Endothelial cell of umbilical vein (primary cell): ENCODE measurements around the gene IL36RN. TPM values are rescaled to one million over a fixed set of nuclear protein-coding genes. Genes with fewer than 3 reads are reported as not detected.

ENCODE experiments used
- BruUV-seq: library from RNA; stranded (reverse); fragments of 400-500 nt; replicated peaks from 2 replicates; lab custom pipeline; 2021; lab: Mats Ljungman, UMichigan
- CTCF ChIA-PET: fragments of 300-600, 350-600 bp; sonication (Branson Sonifier 250); formaldehyde crosslinking; loops from one replicate; lab custom pipeline; 2021; ENCODE audit warnings: antibody characterized with exemption, inconsistent platforms; lab: Charles Lee
- POLR2A ChIA-PET: fragments of 300-600, 350-600 bp; sonication (Branson Sonifier 250); formaldehyde crosslinking; loops from one replicate; lab custom pipeline; 2021; ENCODE audit warnings: antibody characterized with exemption, inconsistent platforms; lab: Charles Lee
- DNase-seq: peaks from one replicate; pipeline ENCODE4 v3.0.0-alpha.2; 2011; ENCODE audit warnings: low read depth, low spot score
- FAIRE-seq: peaks from 2 replicates; lab custom pipeline; 2011; peaks lifted over from hg19 to GRCh38; lab: Jason Lieb, UNC
- H2AFZ ChIP-seq: 2 replicates; pipeline ENCODE4 v1.6.0; 2012; ENCODE audit warnings: low read depth, low read length, control low read depth, inconsistent platforms
- H3K27ac ChIP-seq: 2 replicates; pipeline ENCODE4 v1.5.1; 2011; ENCODE audit warnings: low read depth, mild to moderate bottlenecking, control low read depth, low read length, moderate library complexity; ENCODE audit not compliant: insufficient read depth
- H3K27me3 ChIP-seq, 2 experiments: 2 replicates each; pipeline versions ENCODE4 v1.6.0 to v1.6.1; 2011; ENCODE audit warnings: low read length in 2 of 2, mixed read lengths in 1 of 2; ENCODE audit not compliant: control insufficient read depth in 2 of 2, insufficient read depth in 2 of 2
- H3K36me3 ChIP-seq, 2 experiments: 2 replicates in 1 of 2; 3 replicates in 1 of 2; pipeline ENCODE4 v1.5.1; 2011; ENCODE audit warnings: low read length in 2 of 2, mild to moderate bottlenecking in 1 of 2, moderate library complexity in 1 of 2; ENCODE audit not compliant: control insufficient read depth in 2 of 2, insufficient read depth in 2 of 2; ENCODE audit errors: extremely low read depth in 1 of 2
- H3K4me1 ChIP-seq: 3 replicates; pipeline ENCODE4 v1.5.1; 2011; ENCODE audit warnings: mild to moderate bottlenecking, low read length; ENCODE audit not compliant: control insufficient read depth, insufficient read depth; ENCODE audit errors: extremely low read depth
- H3K4me2 ChIP-seq: 2 replicates; pipeline ENCODE4 v1.6.1; 2011; ENCODE audit warnings: low read length, control low read depth, mixed read lengths; ENCODE audit not compliant: insufficient read depth
- H3K4me3 ChIP-seq, 3 experiments: fragments of 200-600 bp in 1 of 3; sonication (generic), shearing (Covaris generic) in 1 of 3; replicated peaks in 1 of 3; 2 replicates each; pipeline ENCODE4 v1.5.1; 2011 to 2016; ENCODE audit warnings: control low read depth in 3 of 3, low read length in 3 of 3, mild to moderate bottlenecking in 2 of 3, inconsistent platforms in 1 of 3, low read depth in 1 of 3, moderate library complexity in 1 of 3; ENCODE audit not compliant: insufficient read depth in 1 of 3
- H3K79me2 ChIP-seq: 2 replicates; pipeline ENCODE4 v1.6.0; 2012; ENCODE audit warnings: low read length, inconsistent platforms; ENCODE audit not compliant: control insufficient read depth, insufficient read depth
- H3K9ac ChIP-seq: replicated peaks from 2 replicates; pipeline ENCODE3; 2011; ENCODE audit warnings: low read length, control low read depth; ENCODE audit not compliant: insufficient read depth; ENCODE audit errors: extremely low read depth
- H3K9me1 ChIP-seq: replicated peaks from 3 replicates; pipeline ENCODE4 v1.6.0; 2011; ENCODE audit warnings: mild to moderate bottlenecking, low read length; ENCODE audit not compliant: control insufficient read depth, insufficient read depth; ENCODE audit errors: extremely low read depth
- H3K9me3 ChIP-seq: replicated peaks from 2 replicates; pipeline ENCODE4 v1.5.1; 2012; ENCODE audit warnings: low read length, inconsistent platforms; ENCODE audit not compliant: control insufficient read depth, insufficient read depth
- H4K20me1 ChIP-seq: replicated peaks from 2 replicates; pipeline ENCODE3; 2011; ENCODE audit warnings: mild to moderate bottlenecking, low read length; ENCODE audit not compliant: control insufficient read depth, insufficient read depth; ENCODE audit errors: extremely low read depth
- CTCF ChIP-seq, 2 donors: IDR thresholded peaks; 1 replicate in 1 of 2; 2 replicates in 1 of 2; pipeline ENCODE4 v1.5.1; 2011; ENCODE audit warnings: low read length in 2 of 2, mild to moderate bottlenecking in 2 of 2, moderate library complexity in 2 of 2, control low read depth in 1 of 2, inconsistent platforms in 1 of 2, low read depth in 1 of 2; ENCODE audit not compliant: insufficient read depth in 1 of 2; ENCODE audit errors: extremely low read depth in 1 of 2
- EZH2 ChIP-seq: IDR thresholded peaks from 2 replicates; pipeline ENCODE4 v1.6.1; 2012; ENCODE audit warnings: borderline replicate concordance, low read depth, mild to moderate bottlenecking, moderate library complexity, low read length, inconsistent platforms; ENCODE audit not compliant: severe bottlenecking
- FOS ChIP-seq: IDR thresholded peaks from 2 replicates; pipeline ENCODE4 v1.6.1; 2011; ENCODE audit warnings: mild to moderate bottlenecking, low read length, moderate library complexity, borderline replicate concordance; ENCODE audit not compliant: insufficient read depth
- GATA2 ChIP-seq: IDR thresholded peaks from 2 replicates; pipeline ENCODE4 v1.7.0; 2011; ENCODE audit warnings: low read depth, mild to moderate bottlenecking, moderate library complexity, mixed read lengths, low read length; ENCODE audit not compliant: insufficient read length, insufficient read depth
- JUN ChIP-seq: IDR thresholded peaks from 2 replicates; pipeline ENCODE4 v1.6.1; 2011; ENCODE audit warnings: borderline replicate concordance, low read depth; ENCODE audit not compliant: insufficient read length, insufficient read depth
- MAX ChIP-seq: IDR thresholded peaks from 2 replicates; pipeline ENCODE4 v1.6.1; 2011; ENCODE audit not compliant: insufficient read depth, insufficient read length
- MYC ChIP-seq: IDR thresholded peaks from one replicate; pipeline ENCODE4 v1.6.1; 2011; ENCODE audit warnings: mild to moderate bottlenecking, low read depth, low read length
- POLR2A ChIP-seq: IDR thresholded peaks from 2 replicates; pipeline ENCODE4 v1.6.1; 2012; ENCODE audit warnings: low read depth, mild to moderate bottlenecking, control low read depth, low read length
- POLR2AphosphoS5 ChIP-seq: IDR thresholded peaks from 2 replicates; pipeline ENCODE4 v1.6.1; 2012; ENCODE audit warnings: low read depth, mild to moderate bottlenecking, control low read depth, low read length, moderate library complexity; ENCODE audit not compliant: insufficient read depth
- dilution Hi-C: fragments of 300-500 bp; cut with MboI; formaldehyde crosslinking; loops from one replicate; pipeline ENCODE4 v1.15.0; 2019; ENCODE audit warnings: low sequenced_read_pairs; ENCODE audit not compliant: extremely low pct_ligation_motif_present
- intact Hi-C: fragments of 100-400 bp; cut with micrococcal nuclease; formaldehyde crosslinking; loops from one replicate; pipeline ENCODE4 v1.10.0; 2022
- polyA plus RNA-seq, 4 experiments: library from polyadenylated mRNA; depleted of rRNA in 3 of 4; stranded (reverse) in 3 of 4; unstranded in 1 of 4; fragments of >200 nt; gene quantifications; 2 replicates each; pipeline versions ENCODE4 v1.2.1 to v1.2.3, GENCODE V29; 2011 to 2012; ENCODE audit warnings: missing spikeins in 1 of 4
- total RNA-seq: library from RNA; stranded (reverse); gene quantifications from 2 replicates; pipeline ENCODE4 v1.2.3, GENCODE V29; 2021

IL36RN gene
- total and polyA plus RNA-seq, 2 donors (not counting 3 experiments of a cell fraction or from before 2014, with no cell fraction given) = not detected

GRCh38 chr2:113104054-113104611, 45.1 kb downstream of the IL36RN start:
- no peak for DNase-seq
- Histone ChIP-seq H3K9me1 (no peaks in the 10 kb centered on the region), H3K9ac (no peak overlapping the region), H2AFZ (no peak overlapping the region), H3K79me2 (no peaks in the 10 kb centered on the region), H3K4me3 (no peak overlapping the region), H3K27me3 (no peaks in the 10 kb centered on the region), H3K36me3 (no peaks in the 10 kb centered on the region), H3K9me3 (no peaks in the 10 kb centered on the region), H3K27ac (no peak overlapping the region), H4K20me1 (no peaks in the 10 kb centered on the region), H3K4me1 (no peaks in the 10 kb centered on the region), H3K4me2 (no peak overlapping the region)
- FAIRE-seq = no peak
- dilution Hi-C loops = no loop called here
- intact Hi-C loops = no loop called here
- TF ChIP-seq CTCF (IDR thresholded peaks at IDR 0.05; ENCODE audit: extremely low read depth in 1 of 2, insufficient read depth in 1 of 2, low read depth in 1 of 2, low read length in 2 of 2) (no peak), POLR2A (no peak)
- BruUV-seq = no TSS peak
- CTCF ChIA-PET = interaction anchor here (1.5 kb wide), 1 partner anchor 34 kb away, joined by 4 read pairs; no protein-coding TSS in a partner anchor
- POLR2A ChIA-PET = no interaction called here

GRCh38 chr2:113105047-113105785, 46.2 kb downstream of the IL36RN start:
- no peak for DNase-seq
- dilution Hi-C loops = no loop called here
- H3K27ac ChIP-seq = no peak overlapping the region
- H2AFZ ChIP-seq = no peak overlapping the region
- no peaks in the 10 kb centered on the region for H3K9me3 ChIP-seq
- H3K4me2 ChIP-seq = no peak overlapping the region
- H3K27me3 ChIP-seq = no peaks in the 10 kb centered on the region
- H3K79me2 ChIP-seq = no peaks in the 10 kb centered on the region
- no peak overlapping the region for H3K9ac ChIP-seq
- ChIA-PET POLR2A (no interaction called here), CTCF (no interaction called here)
- no TSS peak for BruUV-seq
- no peak for FAIRE-seq
- no peaks in the 10 kb centered on the region for H3K9me1 ChIP-seq
- TF ChIP-seq POLR2A (no peak), FOS (no peak), MAX (no peak), GATA2 (no peak), JUN (no peak), EZH2 (no peak), POLR2AphosphoS5 (no peak), MYC (no peak), CTCF (IDR thresholded peaks at IDR 0.05; ENCODE audit: extremely low read depth in 1 of 2, insufficient read depth in 1 of 2, low read depth in 1 of 2, low read length in 2 of 2) (no peak)
- H4K20me1 ChIP-seq = no peaks in the 10 kb centered on the region
- H3K36me3 ChIP-seq = no peaks in the 10 kb centered on the region
- no peaks in the 10 kb centered on the region for H3K4me1 ChIP-seq
- intact Hi-C loops = no loop called here
- H3K4me3 ChIP-seq = no peak overlapping the region
